ENCODE measurements around the gene LYZL6.

GRCh38 chr17:35972066-35972465 is 28.6 kb upstream of the LYZL6 start:
- TF ChIP-seq, protein P1, sequence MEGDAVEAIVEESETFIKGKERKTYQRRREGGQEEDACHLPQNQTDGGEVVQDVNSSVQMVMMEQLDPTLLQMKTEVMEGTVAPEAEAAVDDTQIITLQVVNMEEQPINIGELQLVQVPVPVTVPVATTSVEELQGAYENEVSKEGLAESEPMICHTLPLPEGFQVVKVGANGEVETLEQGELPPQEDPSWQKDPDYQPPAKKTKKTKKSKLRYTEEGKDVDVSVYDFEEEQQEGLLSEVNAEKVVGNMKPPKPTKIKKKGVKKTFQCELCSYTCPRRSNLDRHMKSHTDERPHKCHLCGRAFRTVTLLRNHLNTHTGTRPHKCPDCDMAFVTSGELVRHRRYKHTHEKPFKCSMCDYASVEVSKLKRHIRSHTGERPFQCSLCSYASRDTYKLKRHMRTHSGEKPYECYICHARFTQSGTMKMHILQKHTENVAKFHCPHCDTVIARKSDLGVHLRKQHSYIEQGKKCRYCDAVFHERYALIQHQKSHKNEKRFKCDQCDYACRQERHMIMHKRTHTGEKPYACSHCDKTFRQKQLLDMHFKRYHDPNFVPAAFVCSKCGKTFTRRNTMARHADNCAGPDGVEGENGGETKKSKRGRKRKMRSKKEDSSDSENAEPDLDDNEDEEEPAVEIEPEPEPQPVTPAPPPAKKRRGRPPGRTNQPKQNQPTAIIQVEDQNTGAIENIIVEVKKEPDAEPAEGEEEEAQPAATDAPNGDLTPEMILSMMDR (IDR thresholded peaks at IDR 0.05) = no peak
- no peak for TF ChIP-seq POLR2A (IDR thresholded peaks at IDR 0.05)

Data from testis (tissue), 2 donors.